ENCODE data around the gene QRSL1. TPM values are rescaled to one million over a fixed set of nuclear protein-coding genes. Genes with fewer than 3 reads are reported as not detected.

QRSL1 gene
- total and polyA plus RNA-seq, 2 donors (not counting 3 experiments of a cell fraction or from before 2014, with no cell fraction given), result 4.3 to 11.3 TPM

DNA sequence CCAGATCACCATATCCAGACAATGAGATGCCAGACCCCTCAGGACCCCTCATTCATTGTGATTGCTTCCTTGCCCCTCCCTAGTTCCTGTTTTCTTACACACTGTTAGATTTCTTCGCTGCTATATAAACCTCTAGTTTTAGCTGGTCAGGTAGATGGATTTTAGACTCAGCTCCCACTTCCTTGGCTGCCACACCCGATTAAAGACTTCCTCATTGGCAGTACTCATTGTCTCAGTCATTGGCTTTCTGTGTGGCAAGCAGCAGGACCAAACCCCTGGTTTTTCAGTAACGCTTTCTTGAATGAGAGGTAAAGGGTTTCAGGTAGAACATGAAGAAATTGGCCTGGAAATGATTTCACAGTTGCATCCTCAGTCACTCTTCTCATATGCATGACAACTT lies 47.9 kb downstream of the QRSL1 start:
- Histone ChIP-seq H4K20me1 (replicated peaks; ENCODE audit: control insufficient read depth, extremely low read depth, insufficient read depth, low read length) (no peaks in the 10 kb centered on the region), H3K9me1 (replicated peaks; ENCODE audit: control insufficient read depth, extremely low read depth, insufficient read depth, low read length) (no peaks in the 10 kb centered on the region), H3K4me3 (replicated peaks in 1 of 3; ENCODE audit: insufficient read depth in 1 of 3, low read depth in 1 of 3, low read length in 3 of 3) (no peak overlapping the region), H3K4me2 (ENCODE audit: insufficient read depth, low read length) (no peak overlapping the region), H3K9ac (replicated peaks; ENCODE audit: extremely low read depth, insufficient read depth, low read length) (no peak overlapping the region), H3K36me3 (ENCODE audit: control insufficient read depth in 2 of 2, extremely low read depth in 1 of 2, insufficient read depth in 2 of 2, low read length in 2 of 2) (no peaks in the 10 kb centered on the region), H2AFZ (ENCODE audit: low read depth, low read length) (no peak overlapping the region), H3K27me3 (ENCODE audit: control insufficient read depth in 2 of 2, insufficient read depth in 2 of 2, low read length in 2 of 2) (no peaks in the 10 kb centered on the region), H3K79me2 (ENCODE audit: control insufficient read depth, insufficient read depth, low read length) (no peaks in the 10 kb centered on the region), H3K27ac (ENCODE audit: insufficient read depth, low read depth, low read length) (no peak overlapping the region), H3K9me3 (replicated peaks; ENCODE audit: control insufficient read depth, insufficient read depth, low read length) (no peaks in the 10 kb centered on the region), H3K4me1 (ENCODE audit: control insufficient read depth, extremely low read depth, insufficient read depth, low read length) (no peaks in the 10 kb centered on the region)
- CTCF ChIA-PET, result no interaction called here
- dilution Hi-C loops (cut with MboI; ENCODE audit: extremely low pct_ligation_motif_present, low sequenced_read_pairs) (no loop called here), intact Hi-C loops (cut with micrococcal nuclease) (no loop called here)
- FAIRE-seq (no peak), DNase-seq (ENCODE audit: low read depth, low spot score) (no peak)
- POLR2A ChIA-PET, result no interaction called here
- BruUV-seq (replicated peaks), result no TSS peak
- no peak for TF ChIP-seq GATA2 (IDR thresholded peaks at IDR 0.05; ENCODE audit: insufficient read depth, insufficient read length, low read depth, low read length)
- TF ChIP-seq, protein P1, sequence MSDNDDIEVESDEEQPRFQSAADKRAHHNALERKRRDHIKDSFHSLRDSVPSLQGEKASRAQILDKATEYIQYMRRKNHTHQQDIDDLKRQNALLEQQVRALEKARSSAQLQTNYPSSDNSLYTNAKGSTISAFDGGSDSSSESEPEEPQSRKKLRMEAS (IDR thresholded peaks at IDR 0.05; ENCODE audit: insufficient read depth, insufficient read length), result no peak
- no peak for TF ChIP-seq MYC (IDR thresholded peaks at IDR 0.05; ENCODE audit: low read depth, low read length)
- no peak for TF ChIP-seq EZH2 (IDR thresholded peaks at IDR 0.05; ENCODE audit: borderline replicate concordance, low read depth, low read length, severe bottlenecking)
- TF ChIP-seq FOS (IDR thresholded peaks at IDR 0.05; ENCODE audit: borderline replicate concordance, insufficient read depth, low read length), result no peak
- no peak for TF ChIP-seq JUN (IDR thresholded peaks at IDR 0.05; ENCODE audit: borderline replicate concordance, insufficient read depth, insufficient read length, low read depth)
- TF ChIP-seq POLR2A (IDR thresholded peaks at IDR 0.05; ENCODE audit: low read depth, low read length), result no peak
- TF ChIP-seq, protein P2, sequence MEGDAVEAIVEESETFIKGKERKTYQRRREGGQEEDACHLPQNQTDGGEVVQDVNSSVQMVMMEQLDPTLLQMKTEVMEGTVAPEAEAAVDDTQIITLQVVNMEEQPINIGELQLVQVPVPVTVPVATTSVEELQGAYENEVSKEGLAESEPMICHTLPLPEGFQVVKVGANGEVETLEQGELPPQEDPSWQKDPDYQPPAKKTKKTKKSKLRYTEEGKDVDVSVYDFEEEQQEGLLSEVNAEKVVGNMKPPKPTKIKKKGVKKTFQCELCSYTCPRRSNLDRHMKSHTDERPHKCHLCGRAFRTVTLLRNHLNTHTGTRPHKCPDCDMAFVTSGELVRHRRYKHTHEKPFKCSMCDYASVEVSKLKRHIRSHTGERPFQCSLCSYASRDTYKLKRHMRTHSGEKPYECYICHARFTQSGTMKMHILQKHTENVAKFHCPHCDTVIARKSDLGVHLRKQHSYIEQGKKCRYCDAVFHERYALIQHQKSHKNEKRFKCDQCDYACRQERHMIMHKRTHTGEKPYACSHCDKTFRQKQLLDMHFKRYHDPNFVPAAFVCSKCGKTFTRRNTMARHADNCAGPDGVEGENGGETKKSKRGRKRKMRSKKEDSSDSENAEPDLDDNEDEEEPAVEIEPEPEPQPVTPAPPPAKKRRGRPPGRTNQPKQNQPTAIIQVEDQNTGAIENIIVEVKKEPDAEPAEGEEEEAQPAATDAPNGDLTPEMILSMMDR (IDR thresholded peaks at IDR 0.05; ENCODE audit: extremely low read depth in 1 of 2, insufficient read depth in 1 of 2, low read depth in 1 of 2, low read length in 2 of 2), result no peak
- TF ChIP-seq POLR2AphosphoS5 (IDR thresholded peaks at IDR 0.05; ENCODE audit: insufficient read depth, low read depth, low read length), result no peak

Data from endothelial cell of umbilical vein (primary cell).